ENCODE measurements around the gene ANO9.

DNA sequence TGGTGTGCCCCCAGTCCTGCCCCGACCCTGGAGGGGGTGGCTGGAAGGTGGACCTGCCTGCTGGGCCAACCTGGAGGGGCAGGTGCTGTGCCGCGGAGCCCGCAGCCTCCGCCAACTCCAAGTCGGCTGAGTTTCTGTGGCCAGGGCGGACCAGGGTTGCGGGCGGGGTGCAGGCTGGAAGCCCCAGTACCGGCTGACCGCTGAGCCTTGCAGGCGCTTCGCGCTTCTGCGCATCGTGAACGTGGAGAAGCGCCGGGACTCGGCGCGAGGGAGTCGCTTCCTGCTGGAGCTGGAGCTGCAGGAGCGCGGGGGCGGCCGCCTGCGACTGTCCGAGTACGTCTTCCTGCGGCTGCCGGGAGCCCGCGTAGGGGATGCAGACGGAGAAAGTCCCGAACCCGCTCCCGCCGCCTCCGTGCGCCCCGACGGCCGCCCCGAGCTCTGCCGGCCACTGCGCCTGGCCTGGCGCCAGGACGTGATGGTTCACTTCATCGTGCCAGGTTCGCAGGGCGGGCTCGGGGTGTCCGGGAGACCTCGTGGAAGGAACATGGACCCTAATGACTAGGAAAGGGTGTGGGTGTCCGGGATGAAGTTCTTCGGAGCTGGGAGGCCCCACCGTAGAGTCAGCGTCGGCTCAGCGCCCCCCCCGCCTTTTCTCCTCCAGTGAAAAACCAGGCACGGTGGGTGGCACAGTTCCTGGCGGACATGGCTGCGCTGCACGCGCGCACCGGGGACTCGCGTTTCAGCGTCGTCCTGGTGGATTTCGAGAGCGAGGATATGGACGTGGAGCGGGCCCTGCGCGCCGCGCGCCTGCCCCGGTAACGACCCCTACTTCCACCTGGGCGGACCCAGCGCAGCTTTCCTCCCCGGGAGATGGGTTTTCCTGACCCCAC is 62.4 kb downstream of the ANO9 start:
- TF ChIP-seq, protein P1, sequence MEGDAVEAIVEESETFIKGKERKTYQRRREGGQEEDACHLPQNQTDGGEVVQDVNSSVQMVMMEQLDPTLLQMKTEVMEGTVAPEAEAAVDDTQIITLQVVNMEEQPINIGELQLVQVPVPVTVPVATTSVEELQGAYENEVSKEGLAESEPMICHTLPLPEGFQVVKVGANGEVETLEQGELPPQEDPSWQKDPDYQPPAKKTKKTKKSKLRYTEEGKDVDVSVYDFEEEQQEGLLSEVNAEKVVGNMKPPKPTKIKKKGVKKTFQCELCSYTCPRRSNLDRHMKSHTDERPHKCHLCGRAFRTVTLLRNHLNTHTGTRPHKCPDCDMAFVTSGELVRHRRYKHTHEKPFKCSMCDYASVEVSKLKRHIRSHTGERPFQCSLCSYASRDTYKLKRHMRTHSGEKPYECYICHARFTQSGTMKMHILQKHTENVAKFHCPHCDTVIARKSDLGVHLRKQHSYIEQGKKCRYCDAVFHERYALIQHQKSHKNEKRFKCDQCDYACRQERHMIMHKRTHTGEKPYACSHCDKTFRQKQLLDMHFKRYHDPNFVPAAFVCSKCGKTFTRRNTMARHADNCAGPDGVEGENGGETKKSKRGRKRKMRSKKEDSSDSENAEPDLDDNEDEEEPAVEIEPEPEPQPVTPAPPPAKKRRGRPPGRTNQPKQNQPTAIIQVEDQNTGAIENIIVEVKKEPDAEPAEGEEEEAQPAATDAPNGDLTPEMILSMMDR (IDR thresholded peaks at IDR 0.05), result no peak
- TF ChIP-seq POLR2A (IDR thresholded peaks at IDR 0.05), result no peak
- no peak for TF ChIP-seq POLR2AphosphoS5 (IDR thresholded peaks at IDR 0.05)

Measured in breast epithelium (tissue), 3 donors.